Stomach (tissue), 9 donors: ENCODE data around the gene EPHX1. TPM values are rescaled to one million over a fixed set of nuclear protein-coding genes. Genes with fewer than 3 reads are reported as not detected.

Source experiments
- DNase-seq, 2 donors: peaks; one replicate each; pipeline versions ENCODE4 v3.0.0 to v3.0.0-alpha.2; 2013 to 2019
- H3K27ac ChIP-seq, 5 donors: fragments of 200-600 bp in 4 of 5; sonication (generic) in 4 of 5; one replicate each; pipeline ENCODE4 v1.5.1; 2013 to 2019; ENCODE audit warnings: mild to moderate bottlenecking in 1 of 5, moderate library complexity in 1 of 5
- H3K27me3 ChIP-seq, 3 donors: fragments of 200-600 bp; sonication (generic); one replicate each; pipeline ENCODE4 v1.5.1; 2017 to 2019; ENCODE audit warnings: mixed run types in 1 of 3
- H3K36me3 ChIP-seq, 4 donors: fragments of 200-600 bp; sonication (generic); 1 replicate in 3 of 4; 2 replicates in 1 of 4; pipeline ENCODE4 v1.5.1; 2016 to 2019
- H3K4me1 ChIP-seq, 4 donors: fragments of 200-600 bp; sonication (generic); one replicate each; pipeline ENCODE4 v1.5.1; 2016 to 2019
- H3K4me3 ChIP-seq, 4 donors: fragments of 200-600 bp; sonication (generic) in 3 of 4; one replicate each; pipeline ENCODE4 v1.5.1; 2016 to 2019; ENCODE audit warnings: mild to moderate bottlenecking in 1 of 4
- H3K9me3 ChIP-seq, 4 donors: fragments of 200-600 bp; sonication (generic); one replicate each; pipeline ENCODE4 v1.5.1; 2016 to 2019
- CTCF ChIP-seq, 7 experiments: fragments of 450-650 bp in 4 of 7; fragments of 200-600 bp in 3 of 7; sonication (generic) in 3 of 7; IDR thresholded peaks; one replicate each; pipeline ENCODE4 v1.5.1; 2016 to 2019; ENCODE audit warnings: antibody characterized with exemption in 7 of 7, control low read depth in 2 of 7, mild to moderate bottlenecking in 1 of 7
- EP300 ChIP-seq: sonication (generic); formaldehyde crosslinking; IDR thresholded peaks from one replicate; pipeline ENCODE4 v1.6.1; 2017; ENCODE audit warnings: antibody characterized with exemption
- POLR2A ChIP-seq, 4 donors: fragments of 450-650 bp; IDR thresholded peaks; one replicate each; pipeline ENCODE4 v1.6.1; 2016; ENCODE audit warnings: antibody characterized with exemption in 4 of 4, control low read depth in 2 of 4, mild to moderate bottlenecking in 1 of 4, moderate library complexity in 1 of 4
- POLR2AphosphoS5 ChIP-seq, 3 donors: sonication (generic); formaldehyde crosslinking; IDR thresholded peaks; one replicate each; pipeline ENCODE4 v1.6.1; 2016; ENCODE audit warnings: antibody characterized with exemption in 3 of 3
- WGBS, 5 donors: extraction: QIAGEN DNeasy Blood & Tissue Kit in 3 of 5; methylation state at CpG; one replicate each; pipeline versions ENCODE4 v1.1.5 to v1.1.7; 2013 to 2018; 5-methylcytosine and 5-hydroxymethylcytosine counted together
- intact Hi-C: fragments of 100-400 bp; cut with DNase I; formaldehyde crosslinking; loops from one replicate; pipeline ENCODE4 v1.15.1; 2023; ENCODE audit warnings: low total_unique reads
- polyA plus RNA-seq, 3 donors: library from polyadenylated mRNA; stranded (reverse); fragments of 200-250 nt; gene quantifications; one replicate each; pipeline ENCODE4 v1.2.3, GENCODE V29; 2013
- total RNA-seq, 5 donors: library from RNA; depleted of rRNA; stranded (reverse); fragments of >200 nt; gene quantifications; one replicate each; pipeline versions ENCODE4 v1.1.0 to v1.2.3, GENCODE V29; 2014 to 2016
- donor health status: healthy with polysubstance abuse.
- donor health status: Bipolar disorder and iron deficiency.
- donor health status: healthy.

EPHX1 gene
- total and polyA plus RNA-seq, 8 donors: 13.0 to 94.6 (median 40.5) TPM

DNA sequence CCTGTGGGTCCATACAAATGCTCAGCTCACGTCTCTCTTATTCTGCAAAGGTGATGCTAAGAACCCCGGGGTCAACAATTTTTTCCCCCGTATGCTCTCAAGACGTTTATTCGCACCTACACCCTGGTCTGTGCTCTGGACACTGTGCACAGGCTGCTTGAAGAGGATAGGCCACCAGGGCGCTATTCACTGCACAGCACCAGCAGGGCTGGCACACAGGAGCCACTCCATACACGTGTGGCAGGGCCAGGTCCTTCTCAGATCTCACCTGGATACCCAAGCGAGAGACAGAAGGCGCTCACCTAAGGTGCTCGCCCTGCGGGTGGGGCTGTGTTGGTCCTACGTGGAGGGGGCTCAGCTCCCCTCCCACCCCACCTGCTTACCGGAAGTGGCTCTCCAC lies 55.6 kb downstream of the EPHX1 start:
- intact Hi-C loops: loop anchor here (10.0 kb wide), 1 partner anchor 81 kb away; no protein-coding TSS in a partner anchor
- peaks cover 69 to 100% (median 96%) of the 10 kb centered on the region in 4 donors for H3K36me3 ChIP-seq
- H3K4me1 ChIP-seq: peaks cover 6 to 32% (median 16%) of the 10 kb centered on the region in 4 donors
- WGBS, 5 donors: 78 to 89% (median 80%) methylated on average over 6 to 13 of the region's 13 CpGs
- DNase-seq: no peak
- H3K4me3 ChIP-seq: no peak overlapping the region
- H3K27me3 ChIP-seq: no peaks in the 10 kb centered on the region
- no peaks in the 10 kb centered on the region for H3K9me3 ChIP-seq
- peak overlapping the region in 3 of 5 donors; percentile 6 to 44 (median 34) for H3K27ac ChIP-seq
- TF ChIP-seq CTCF (IDR thresholded peaks at IDR 0.05) (no peak), POLR2AphosphoS5 (IDR thresholded peaks at IDR 0.05) (no peak), POLR2A (IDR thresholded peaks at IDR 0.05) (no peak), EP300 (no peak)

DNA sequence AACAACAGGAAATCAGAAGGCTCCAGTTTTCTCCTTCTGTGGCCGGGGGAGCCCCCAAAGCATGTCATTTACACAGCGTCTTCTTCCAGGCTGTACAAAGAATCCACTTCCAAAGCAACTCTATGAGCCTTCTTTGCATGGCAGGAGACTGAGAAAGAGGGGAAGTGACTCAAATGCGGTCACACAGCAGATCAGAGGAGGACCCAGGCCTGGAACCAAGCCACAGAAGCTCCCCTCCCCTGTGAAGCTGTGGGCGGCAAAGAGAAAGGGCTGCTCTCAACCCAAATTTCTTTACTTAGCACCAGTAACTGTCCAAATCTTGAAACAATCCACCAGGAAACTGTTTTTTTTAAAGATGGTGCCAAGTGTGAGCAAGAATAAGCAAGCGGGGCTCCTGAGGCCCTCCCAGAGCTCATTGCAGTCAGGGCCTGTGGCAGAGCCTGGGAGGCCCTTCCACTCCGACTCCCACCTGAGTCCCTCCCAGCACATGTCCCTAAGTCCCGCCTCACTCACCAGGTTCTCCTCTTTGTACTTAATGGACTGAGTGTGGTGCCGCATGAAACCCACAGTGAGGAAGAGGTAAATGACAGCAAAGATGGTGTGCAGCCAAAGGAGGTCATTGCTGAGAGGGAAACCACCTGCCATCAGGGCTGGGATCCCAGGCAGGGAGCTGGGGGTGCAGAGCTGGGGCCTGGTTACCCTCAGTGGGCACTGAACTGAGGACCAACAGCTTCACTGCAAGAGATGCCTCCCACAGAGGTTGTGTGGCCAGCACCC lies 56.3 kb downstream of the EPHX1 start:
- Histone ChIP-seq H3K27me3 (no peaks in the 10 kb centered on the region), H3K4me1 (peaks cover 6 to 37% (median 21%) of the 10 kb centered on the region in 4 donors), H3K36me3 (peaks cover 66 to 100% (median 96%) of the 10 kb centered on the region in 4 donors), H3K4me3 (no peak overlapping the region), H3K27ac (peak overlapping the region in 3 of 5 donors; percentile 6 to 44 (median 34)), H3K9me3 (no peaks in the 10 kb centered on the region)
- 69 to 78% (median 75%) methylated on average over 8 of the region's 8 CpGs for WGBS, 5 donors
- DNase-seq: peak in 1 of 2 donors; percentile 57
- TF ChIP-seq CTCF (IDR thresholded peaks at IDR 0.05): no peak
- no peak for TF ChIP-seq POLR2AphosphoS5 (IDR thresholded peaks at IDR 0.05)
- no peak for TF ChIP-seq EP300
- no peak for TF ChIP-seq POLR2A (IDR thresholded peaks at IDR 0.05)
- intact Hi-C loops: loop anchor here (10.0 kb wide), 1 partner anchor 81 kb away; no protein-coding TSS in a partner anchor

DNA sequence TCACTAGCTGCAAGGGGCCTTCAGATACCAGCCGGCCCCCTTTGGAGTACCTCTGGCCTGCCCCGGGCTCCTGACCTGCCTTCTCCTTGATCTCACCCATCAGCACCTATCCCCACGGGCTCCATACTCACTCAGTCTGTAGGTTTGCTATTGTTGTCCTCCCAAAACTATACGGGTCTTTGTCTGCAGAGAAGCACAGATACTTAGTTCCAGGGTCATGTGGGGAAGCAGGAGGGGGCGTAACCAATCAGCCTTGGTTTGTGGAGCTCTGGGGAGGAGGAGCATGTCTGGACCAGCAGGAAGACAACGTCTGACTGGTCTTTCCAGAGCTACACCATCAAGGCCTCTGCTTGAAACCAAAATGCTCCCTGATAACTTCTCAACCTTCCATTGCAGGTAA lies 57.1 kb downstream of the EPHX1 start:
- H3K27me3 ChIP-seq: no peaks in the 10 kb centered on the region
- no peak for TF ChIP-seq POLR2AphosphoS5 (IDR thresholded peaks at IDR 0.05)
- no peak for DNase-seq
- no peaks in the 10 kb centered on the region for H3K9me3 ChIP-seq
- H3K27ac ChIP-seq: peak overlapping the region in 1 of 5 donors; percentile 36
- no peak overlapping the region for H3K4me3 ChIP-seq
- H3K4me1 ChIP-seq: peaks cover 10 to 44% (median 26%) of the 10 kb centered on the region in 4 donors
- H3K36me3 ChIP-seq: peaks cover 59 to 100% (median 96%) of the 10 kb centered on the region in 4 donors
- intact Hi-C loops: loop anchor here (10.0 kb wide), 1 partner anchor 82 kb away; no protein-coding TSS in a partner anchor
- WGBS, 5 donors: 57 to 77% (median 65%) methylated on average over 6 of the region's 6 CpGs

- H3K4me3 ChIP-seq: no peak overlapping the region
- no peak overlapping the region for H3K27ac ChIP-seq
- 85 to 94% (median 94%) methylated on average over 8 of the region's 8 CpGs for WGBS, 5 donors
- H3K36me3 ChIP-seq: peaks cover 60 to 100% (median 96%) of the 10 kb centered on the region in 4 donors
- no peaks in the 10 kb centered on the region for H3K27me3 ChIP-seq
- peaks cover 13 to 57% (median 29%) of the 10 kb centered on the region in 4 donors for H3K4me1 ChIP-seq
- intact Hi-C loops: loop anchor here (10.0 kb wide), 1 partner anchor 84 kb away; no protein-coding TSS in a partner anchor
- no peaks in the 10 kb centered on the region for H3K9me3 ChIP-seq
- TF ChIP-seq POLR2AphosphoS5 (IDR thresholded peaks at IDR 0.05): no peak
- no peak for TF ChIP-seq CTCF (IDR thresholded peaks at IDR 0.05)
- TF ChIP-seq POLR2A (IDR thresholded peaks at IDR 0.05): no peak
- no peak for TF ChIP-seq EP300
- no peak for DNase-seq
Observed at GRCh38 chr1:225868631-225869330, 58.9 kb downstream of the EPHX1 start.
